ENCODE measurements around the gene SPPL2B.
"Not testable (repeated sequence)": the region's sequence is repeated elsewhere in the genome, so short reads cannot be mapped to it uniquely, and the experiment has no call there.

The SPPL2B gene

GRCh38 chr19:2328401-2329148 lies at the start of gene SPPL2B, which contains the start of gene LSM7:
Gene SPPL2B, plus strand, starts transcription at chr19:2328684. Its CDS starts 26 bp downstream, at chr19:2328710.
Gene LSM7, minus strand, starts transcription at chr19:2328586. Its CDS starts 20 bp downstream, at chr19:2328566.
- DNase-seq, result peak; percentile 90

GRCh38 chr19:2280633-2281264 lies 47.7 kb upstream of the SPPL2B start:
- DNase-seq, result no peak

GRCh38 chr19:2281265-2282061 lies 47.0 kb upstream of the SPPL2B start:
- DNase-seq, result not testable (repeated sequence)

- DNase-seq, result peak; percentile 84
Measured at GRCh38 chr19:2282062-2282861, 46.2 kb upstream of the SPPL2B start, which contains the start of gene PEAK3. Gene PEAK3, minus strand, starts transcription at chr19:2282175. Its CDS starts 1,244 bp downstream, at chr19:2280931.

GRCh38 chr19:2282862-2283237 lies 45.6 kb upstream of the SPPL2B start:
- no peak for DNase-seq

- DNase-seq, result no peak
Measured at GRCh38 chr19:2283835-2284507, 44.5 kb upstream of the SPPL2B start.

- no peak for DNase-seq
Measured at GRCh38 chr19:2286402-2287140, 41.9 kb upstream of the SPPL2B start.

- no peak for DNase-seq
Measured at GRCh38 chr19:2287585-2288337, 40.7 kb upstream of the SPPL2B start.

GRCh38 chr19:2288338-2288817 lies 40.1 kb upstream of the SPPL2B start:
- DNase-seq, result no peak

- DNase-seq, result no peak
Measured at GRCh38 chr19:2288818-2289713, 39.4 kb upstream of the SPPL2B start.

- peak; percentile 88 for DNase-seq
Measured at GRCh38 chr19:2289714-2290435, 38.6 kb upstream of the SPPL2B start.

GRCh38 chr19:2290441-2291184 lies 37.9 kb upstream of the SPPL2B start:
- no peak for DNase-seq

- no peak for DNase-seq
Measured at GRCh38 chr19:2291185-2291751, 37.2 kb upstream of the SPPL2B start.

- no peak for DNase-seq
Measured at GRCh38 chr19:2294687-2295335, 33.7 kb upstream of the SPPL2B start.

- no peak for DNase-seq
Measured at GRCh38 chr19:2296141-2296540, 32.3 kb upstream of the SPPL2B start.

- no peak for DNase-seq
Measured at GRCh38 chr19:2300533-2300932, 28.0 kb upstream of the SPPL2B start.

Measured in OCI-M1 (cell line).